ENCODE data around the gene FANCL. TPM values are rescaled to one million over a fixed set of nuclear protein-coding genes. Genes with fewer than 3 reads are reported as not detected.
"Not testable (repeated sequence)": the region's sequence is repeated elsewhere in the genome, so short reads cannot be mapped to it uniquely, and the experiment has no call there.

The FANCL gene
- total and polyA plus RNA-seq, 4 donors: 6.2 to 60.0 (median 22.3) TPM

- Histone ChIP-seq H3K36me3 (ENCODE audit: control insufficient read depth in 4 of 4, insufficient read depth in 4 of 4, low read length in 4 of 4) (no peaks in the 10 kb centered on the region), H3K4me3 (no peak overlapping the region), H3K27ac (ENCODE audit: low read depth in 1 of 2, low read length in 1 of 2) (no peak overlapping the region), H3K9me3 (ENCODE audit: control insufficient read depth in 4 of 4, insufficient read depth in 3 of 4, low read length in 3 of 4) (no peaks in the 10 kb centered on the region), H3K4me1 (ENCODE audit: control insufficient read depth in 5 of 5, insufficient read depth in 5 of 5, low read length in 5 of 5) (no peaks in the 10 kb centered on the region), H3K9ac (ENCODE audit: insufficient read depth in 1 of 2, low read length in 2 of 2) (no peak overlapping the region), H3K27me3 (ENCODE audit: control insufficient read depth in 3 of 3, insufficient read depth in 3 of 3, low read length in 2 of 3) (no peaks in the 10 kb centered on the region)
- no peak for ATAC-seq (ENCODE audit: insufficient read depth, low FRiP score)
- TF ChIP-seq CTCF (IDR thresholded peaks at IDR 0.05; ENCODE audit: control extremely low read depth, extremely low read depth): no peak
- WGBS, 2 donors: 72 to 79% methylated on average over 1 of the region's 1 CpG
- DNase-seq: no peak
Observed at GRCh38 chr2:58271826-58272225, 30.7 kb upstream of the FANCL start.

GRCh38 chr2:58268685-58269084, 27.6 kb upstream of the FANCL start:
- WGBS, 2 donors: 83 to 90% methylated on average over 4 of the region's 4 CpGs

GRCh38 chr2:58266211-58266610, 25.1 kb upstream of the FANCL start:
- 68 to 77% methylated on average over 2 of the region's 2 CpGs for WGBS, 2 donors
- no peaks in the 10 kb centered on the region for H3K4me1 ChIP-seq (ENCODE audit: control insufficient read depth in 5 of 5, insufficient read depth in 5 of 5, low read length in 5 of 5)
- H3K9me3 ChIP-seq (ENCODE audit: control insufficient read depth in 4 of 4, insufficient read depth in 3 of 4, low read length in 3 of 4): no peaks in the 10 kb centered on the region
- no peaks in the 10 kb centered on the region for H3K36me3 ChIP-seq (ENCODE audit: control insufficient read depth in 4 of 4, insufficient read depth in 4 of 4, low read length in 4 of 4)
- TF ChIP-seq CTCF (IDR thresholded peaks at IDR 0.05; ENCODE audit: control extremely low read depth, extremely low read depth): no peak
- no peaks in the 10 kb centered on the region for H3K27me3 ChIP-seq (ENCODE audit: control insufficient read depth in 3 of 3, insufficient read depth in 3 of 3, low read length in 2 of 3)
- no peak overlapping the region for H3K9ac ChIP-seq (ENCODE audit: insufficient read depth in 1 of 2, low read length in 2 of 2)
- H3K4me3 ChIP-seq: no peak overlapping the region
- ATAC-seq (ENCODE audit: insufficient read depth, low FRiP score) (no peak), DNase-seq (no peak)
- no peak overlapping the region for H3K27ac ChIP-seq (ENCODE audit: low read depth in 1 of 2, low read length in 1 of 2)

More at GRCh38 chr2:58268685-58269084, 27.6 kb upstream of the FANCL start:
- Histone ChIP-seq H3K9me3 (ENCODE audit: control insufficient read depth in 4 of 4, insufficient read depth in 3 of 4, low read length in 3 of 4) (no peaks in the 10 kb centered on the region), H3K27me3 (ENCODE audit: control insufficient read depth in 3 of 3, insufficient read depth in 3 of 3, low read length in 2 of 3) (no peaks in the 10 kb centered on the region), H3K4me3 (no peak overlapping the region), H3K9ac (ENCODE audit: insufficient read depth in 1 of 2, low read length in 2 of 2) (no peak overlapping the region), H3K36me3 (ENCODE audit: control insufficient read depth in 4 of 4, insufficient read depth in 4 of 4, low read length in 4 of 4) (no peaks in the 10 kb centered on the region), H3K27ac (ENCODE audit: low read depth in 1 of 2, low read length in 1 of 2) (no peak overlapping the region), H3K4me1 (ENCODE audit: control insufficient read depth in 5 of 5, insufficient read depth in 5 of 5, low read length in 5 of 5) (no peaks in the 10 kb centered on the region)
- ATAC-seq (ENCODE audit: insufficient read depth, low FRiP score): no peak
- TF ChIP-seq CTCF (IDR thresholded peaks at IDR 0.05; ENCODE audit: control extremely low read depth, extremely low read depth): no peak
- no peak for DNase-seq

- TF ChIP-seq CTCF (IDR thresholded peaks at IDR 0.05; ENCODE audit: control extremely low read depth, extremely low read depth): no peak
- H3K27me3 ChIP-seq (ENCODE audit: control insufficient read depth in 3 of 3, insufficient read depth in 3 of 3, low read length in 2 of 3): no peaks in the 10 kb centered on the region
- peaks cover 0 to 2% (median 0%) of the 10 kb centered on the region in 4 donors for H3K9me3 ChIP-seq (ENCODE audit: control insufficient read depth in 4 of 4, insufficient read depth in 3 of 4, low read length in 3 of 4)
- no peak for DNase-seq
- no peaks in the 10 kb centered on the region for H3K36me3 ChIP-seq (ENCODE audit: control insufficient read depth in 4 of 4, insufficient read depth in 4 of 4, low read length in 4 of 4)
- no peak overlapping the region for H3K9ac ChIP-seq (ENCODE audit: insufficient read depth in 1 of 2, low read length in 2 of 2)
- no peak for ATAC-seq (ENCODE audit: insufficient read depth, low FRiP score)
- 47 to 60% methylated on average over 1 of the region's 1 CpG for WGBS, 2 donors
- H3K27ac ChIP-seq (ENCODE audit: low read depth in 1 of 2, low read length in 1 of 2): no peak overlapping the region
- H3K4me1 ChIP-seq (ENCODE audit: control insufficient read depth in 5 of 5, insufficient read depth in 5 of 5, low read length in 5 of 5): no peaks in the 10 kb centered on the region
- H3K4me3 ChIP-seq: no peak overlapping the region
Observed at GRCh38 chr2:58261209-58261608, 20.1 kb upstream of the FANCL start.

- not testable (repeated sequence) for H3K4me3 ChIP-seq; H3K36me3 ChIP-seq (ENCODE audit: control insufficient read depth in 4 of 4, insufficient read depth in 4 of 4, low read length in 4 of 4); H3K9ac ChIP-seq (ENCODE audit: insufficient read depth in 1 of 2, low read length in 2 of 2); DNase-seq; H3K27me3 ChIP-seq (ENCODE audit: control insufficient read depth in 3 of 3, insufficient read depth in 3 of 3, low read length in 2 of 3); H3K4me1 ChIP-seq (ENCODE audit: control insufficient read depth in 5 of 5, insufficient read depth in 5 of 5, low read length in 5 of 5); H3K27ac ChIP-seq (ENCODE audit: low read depth in 1 of 2, low read length in 1 of 2); ATAC-seq (ENCODE audit: insufficient read depth, low FRiP score); H3K9me3 ChIP-seq (ENCODE audit: control insufficient read depth in 4 of 4, insufficient read depth in 3 of 4, low read length in 3 of 4)
- WGBS, 2 donors: 76 to 94% methylated on average over 1 of the region's 1 CpG
Observed at GRCh38 chr2:58258456-58258855, 17.3 kb upstream of the FANCL start.
